Measurements from ENCODE around the gene PROM2. TPM values are rescaled to one million over a fixed set of nuclear protein-coding genes. Genes with fewer than 3 reads are reported as not detected.

Gene PROM2
- total RNA-seq, 1 donor: 0.31 TPM

DNA sequence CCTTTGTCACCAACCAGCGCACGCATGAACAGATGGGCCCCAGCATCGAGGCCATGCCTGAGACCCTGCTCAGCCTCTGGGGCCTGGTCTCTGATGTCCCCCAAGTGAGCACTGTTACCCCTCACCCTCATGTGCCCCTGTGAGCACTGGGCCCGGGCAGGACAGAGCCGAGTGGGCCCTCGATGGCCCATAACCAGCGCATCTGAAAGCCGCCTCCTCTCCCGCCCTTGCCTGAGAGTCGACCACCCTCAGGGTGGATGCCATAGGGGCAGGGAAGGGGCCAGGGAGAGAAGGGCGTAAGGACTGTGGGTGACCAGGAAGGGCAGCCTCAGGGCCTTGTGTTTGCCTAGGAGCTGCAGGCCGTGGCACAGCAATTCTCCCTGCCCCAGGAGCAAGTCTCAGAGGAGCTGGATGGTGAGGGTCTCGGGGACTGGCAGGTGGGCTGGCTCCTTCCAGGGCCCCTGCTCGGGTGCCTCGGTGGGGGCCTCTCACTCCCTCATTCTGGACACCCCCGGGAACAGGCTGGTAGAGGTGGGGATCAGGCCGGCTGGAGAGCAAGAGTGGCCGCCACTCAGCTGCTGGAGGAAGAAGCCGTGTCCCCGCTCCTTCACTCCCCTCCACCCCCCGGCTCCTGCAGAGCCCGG lies 2.1 kb downstream of the PROM2 start:
- H3K4me3 ChIP-seq (ENCODE audit: low read length): no peak overlapping the region
- no peaks in the 10 kb centered on the region for H3K4me1 ChIP-seq (ENCODE audit: insufficient read depth, low read length)
- no peaks in the 10 kb centered on the region for H3K27me3 ChIP-seq (ENCODE audit: insufficient read depth, low read length)
- H3K9me3 ChIP-seq (ENCODE audit: low read depth, low read length): no peaks in the 10 kb centered on the region

- no peaks in the 10 kb centered on the region for H3K9me3 ChIP-seq (ENCODE audit: low read depth, low read length)
- H3K4me3 ChIP-seq (ENCODE audit: low read length): no peak overlapping the region
- H3K27me3 ChIP-seq (ENCODE audit: insufficient read depth, low read length): no peaks in the 10 kb centered on the region
- no peaks in the 10 kb centered on the region for H3K4me1 ChIP-seq (ENCODE audit: insufficient read depth, low read length)
Measured at GRCh38 chr2:95276888-95277245, 2.6 kb downstream of the PROM2 start.

GRCh38 chr2:95277246-95277906 lies 3.1 kb downstream of the PROM2 start:
- H3K4me1 ChIP-seq (ENCODE audit: insufficient read depth, low read length): no peaks in the 10 kb centered on the region
- no peaks in the 10 kb centered on the region for H3K9me3 ChIP-seq (ENCODE audit: low read depth, low read length)
- H3K4me3 ChIP-seq (ENCODE audit: low read length): no peak overlapping the region
- H3K27me3 ChIP-seq (ENCODE audit: insufficient read depth, low read length): no peaks in the 10 kb centered on the region

GRCh38 chr2:95278051-95278471 lies 3.8 kb downstream of the PROM2 start:
- no peaks in the 10 kb centered on the region for H3K4me1 ChIP-seq (ENCODE audit: insufficient read depth, low read length)
- no peaks in the 10 kb centered on the region for H3K27me3 ChIP-seq (ENCODE audit: insufficient read depth, low read length)
- H3K4me3 ChIP-seq (ENCODE audit: low read length): no peak overlapping the region
- H3K9me3 ChIP-seq (ENCODE audit: low read depth, low read length): no peaks in the 10 kb centered on the region

GRCh38 chr2:95278637-95279225 lies 4.5 kb downstream of the PROM2 start:
- H3K4me3 ChIP-seq (ENCODE audit: low read length): no peak overlapping the region
- H3K27me3 ChIP-seq (ENCODE audit: insufficient read depth, low read length): no peaks in the 10 kb centered on the region
- H3K9me3 ChIP-seq (ENCODE audit: low read depth, low read length): no peaks in the 10 kb centered on the region
- H3K4me1 ChIP-seq (ENCODE audit: insufficient read depth, low read length): no peaks in the 10 kb centered on the region

DNA sequence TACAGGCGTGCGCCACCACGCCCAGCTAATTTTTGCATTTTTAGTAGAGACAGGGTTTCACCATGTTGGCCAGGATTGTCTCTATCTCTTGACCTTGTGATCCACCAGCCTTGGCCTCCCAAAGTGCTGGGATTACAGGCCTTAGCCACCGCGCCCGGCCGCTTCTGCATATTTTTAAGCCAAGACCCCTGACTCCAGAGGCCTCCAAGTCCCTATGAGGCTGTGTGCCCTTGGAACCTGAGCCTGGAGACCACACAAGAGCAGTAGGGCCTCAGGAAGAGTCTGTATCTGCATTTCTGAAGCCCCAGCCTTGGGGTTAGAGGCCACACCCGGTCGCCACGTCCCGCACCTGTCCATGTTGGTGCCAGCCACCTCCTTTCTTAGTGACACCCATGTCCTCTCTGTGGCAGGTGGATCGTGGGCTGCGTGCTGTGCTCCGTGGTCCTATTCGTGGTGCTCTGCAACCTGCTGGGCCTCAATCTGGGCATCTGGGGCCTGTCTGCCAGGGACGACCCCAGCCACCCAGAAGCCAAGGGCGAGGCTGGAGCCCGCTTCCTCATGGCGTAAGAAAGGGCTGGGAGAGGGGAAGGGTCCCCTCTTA lies 5.3 kb downstream of the PROM2 start:
- Histone ChIP-seq H3K9me3 (ENCODE audit: low read depth, low read length) (no peaks in the 10 kb centered on the region), H3K4me1 (ENCODE audit: insufficient read depth, low read length) (no peaks in the 10 kb centered on the region), H3K27me3 (ENCODE audit: insufficient read depth, low read length) (no peaks in the 10 kb centered on the region), H3K4me3 (ENCODE audit: low read length) (no peak overlapping the region)

DNA sequence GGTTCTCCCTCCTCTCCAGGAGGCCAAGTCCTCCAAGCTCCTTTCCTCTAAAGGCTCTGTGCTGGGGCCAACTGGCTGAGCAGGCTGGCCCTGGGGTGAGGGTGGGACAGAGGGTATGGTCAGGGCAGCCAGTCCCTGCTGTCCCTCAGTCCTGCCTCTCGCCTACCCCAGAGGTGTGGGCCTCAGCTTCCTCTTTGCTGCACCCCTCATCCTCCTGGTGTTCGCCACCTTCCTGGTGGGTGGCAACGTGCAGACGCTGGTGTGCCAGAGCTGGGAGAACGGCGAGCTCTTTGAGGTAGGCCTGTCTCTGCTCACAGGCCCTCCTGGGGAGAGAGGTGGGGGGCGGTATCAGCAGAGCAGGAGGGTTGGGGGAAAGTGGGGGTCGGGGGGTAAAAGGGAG lies 6.8 kb downstream of the PROM2 start:
- Histone ChIP-seq H3K9me3 (ENCODE audit: low read depth, low read length) (no peaks in the 10 kb centered on the region), H3K4me3 (ENCODE audit: low read length) (no peak overlapping the region), H3K4me1 (ENCODE audit: insufficient read depth, low read length) (no peaks in the 10 kb centered on the region), H3K27me3 (ENCODE audit: insufficient read depth, low read length) (no peaks in the 10 kb centered on the region)

DNA sequence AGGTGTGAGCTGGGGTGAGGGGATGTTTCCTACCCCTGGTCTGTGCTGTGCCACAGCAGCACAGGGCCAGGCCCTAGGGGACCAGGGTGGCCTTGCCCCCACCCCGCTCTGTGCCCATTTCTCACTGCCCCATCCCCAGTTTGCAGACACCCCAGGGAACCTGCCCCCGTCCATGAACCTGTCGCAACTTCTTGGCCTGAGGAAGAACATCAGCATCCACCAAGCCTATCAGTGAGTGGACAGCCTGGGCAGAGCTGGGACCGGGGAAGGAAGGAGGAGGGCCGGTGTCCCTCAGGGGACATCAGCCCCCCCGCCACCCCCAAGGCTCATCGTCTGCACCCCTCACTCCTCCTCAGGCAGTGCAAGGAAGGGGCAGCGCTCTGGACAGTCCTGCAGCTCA lies 7.5 kb downstream of the PROM2 start:
- no peaks in the 10 kb centered on the region for H3K9me3 ChIP-seq (ENCODE audit: low read depth, low read length)

DNA sequence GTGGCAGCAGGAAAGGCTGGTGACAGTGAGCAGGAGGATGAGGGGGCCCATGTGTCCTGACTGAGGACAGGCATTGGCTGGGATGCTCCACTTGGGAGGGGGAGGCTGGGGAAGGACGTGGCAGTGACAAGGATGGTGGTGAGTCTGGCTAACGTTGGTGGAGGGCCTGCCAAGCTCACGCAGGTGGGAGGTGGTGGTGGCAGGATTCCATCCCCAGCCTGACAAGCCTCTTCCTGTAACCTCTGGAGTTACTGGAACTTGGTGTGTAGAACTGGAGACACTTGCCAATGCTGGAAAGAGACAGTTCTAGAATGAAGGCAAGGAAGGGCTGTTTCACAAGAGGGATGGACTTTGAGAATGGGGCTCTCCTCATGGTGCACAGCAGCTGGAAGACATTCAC lies 8.2 kb downstream of the PROM2 start:
- H3K4me3 ChIP-seq (ENCODE audit: low read length): no peak overlapping the region
- no peaks in the 10 kb centered on the region for H3K9me3 ChIP-seq (ENCODE audit: low read depth, low read length)
- no peaks in the 10 kb centered on the region for H3K27me3 ChIP-seq (ENCODE audit: insufficient read depth, low read length)
- H3K4me1 ChIP-seq (ENCODE audit: insufficient read depth, low read length): no peaks in the 10 kb centered on the region

More for the DNA sequence above, 7.5 kb downstream of the PROM2 start:
- Histone ChIP-seq H3K27me3 (ENCODE audit: insufficient read depth, low read length) (no peaks in the 10 kb centered on the region), H3K4me3 (ENCODE audit: low read length) (no peak overlapping the region), H3K4me1 (ENCODE audit: insufficient read depth, low read length) (no peaks in the 10 kb centered on the region)

DNA sequence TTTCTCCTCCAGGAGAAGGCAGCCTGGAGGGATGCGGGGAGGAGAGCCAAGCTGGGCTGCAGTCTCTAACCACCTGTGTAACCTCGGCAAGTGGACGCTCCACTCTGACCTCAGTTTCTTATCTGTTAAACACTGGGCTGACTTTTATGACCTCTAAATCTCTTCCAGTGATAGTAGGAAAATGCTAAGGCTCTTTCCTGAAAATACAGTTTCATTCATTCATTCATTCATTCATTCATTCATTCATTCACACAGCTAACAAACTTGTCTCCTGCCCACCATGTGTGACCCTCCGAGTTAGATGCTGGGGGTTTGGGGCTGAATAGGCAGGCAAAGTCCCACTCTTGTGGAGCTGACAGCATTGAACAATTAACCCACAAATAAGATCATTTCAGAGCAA lies 9.3 kb downstream of the PROM2 start:
- H3K4me3 ChIP-seq (ENCODE audit: low read length): no peak overlapping the region
- no peaks in the 10 kb centered on the region for H3K4me1 ChIP-seq (ENCODE audit: insufficient read depth, low read length)
- no peaks in the 10 kb centered on the region for H3K27me3 ChIP-seq (ENCODE audit: insufficient read depth, low read length)
- H3K9me3 ChIP-seq (ENCODE audit: low read depth, low read length): no peaks in the 10 kb centered on the region

- Histone ChIP-seq H3K9me3 (ENCODE audit: low read depth, low read length) (no peaks in the 10 kb centered on the region), H3K4me1 (ENCODE audit: insufficient read depth, low read length) (no peaks in the 10 kb centered on the region), H3K4me3 (ENCODE audit: low read length) (no peak overlapping the region), H3K27me3 (ENCODE audit: insufficient read depth, low read length) (no peaks in the 10 kb centered on the region)
Measured at GRCh38 chr2:95284886-95285541, 10.8 kb downstream of the PROM2 start.

DNA sequence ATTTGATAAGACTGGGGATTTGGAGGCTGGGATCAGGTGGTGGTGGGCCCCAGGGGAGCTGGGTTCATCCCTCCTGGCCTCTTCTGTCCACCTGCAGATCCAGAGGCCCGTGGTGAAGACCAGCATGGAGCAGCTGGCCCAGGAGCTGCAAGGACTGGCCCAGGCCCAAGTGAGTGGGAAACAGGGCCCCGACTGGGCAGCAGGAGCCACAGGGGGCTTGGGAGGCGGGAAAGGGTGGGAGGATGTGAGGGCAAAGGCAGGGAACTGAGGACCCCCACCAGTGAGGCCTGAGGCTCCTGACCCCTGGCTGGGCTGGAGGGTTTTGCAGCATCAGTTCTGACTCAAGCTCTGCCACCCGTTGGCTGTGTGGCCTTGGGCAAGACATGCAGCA lies 11.3 kb downstream of the PROM2 start:
- Histone ChIP-seq H3K27me3 (ENCODE audit: insufficient read depth, low read length) (no peaks in the 10 kb centered on the region), H3K4me1 (ENCODE audit: insufficient read depth, low read length) (no peaks in the 10 kb centered on the region), H3K4me3 (ENCODE audit: low read length) (no peak overlapping the region), H3K9me3 (ENCODE audit: low read depth, low read length) (no peaks in the 10 kb centered on the region)

GRCh38 chr2:95287336-95287735 lies 13.1 kb downstream of the PROM2 start:
- no peaks in the 10 kb centered on the region for H3K27me3 ChIP-seq (ENCODE audit: insufficient read depth, low read length)
- no peaks in the 10 kb centered on the region for H3K4me1 ChIP-seq (ENCODE audit: insufficient read depth, low read length)
- H3K4me3 ChIP-seq (ENCODE audit: low read length): no peak overlapping the region
- H3K9me3 ChIP-seq (ENCODE audit: low read depth, low read length): no peaks in the 10 kb centered on the region

GRCh38 chr2:95287806-95288205 lies 13.6 kb downstream of the PROM2 start:
- Histone ChIP-seq H3K4me1 (ENCODE audit: insufficient read depth, low read length) (no peaks in the 10 kb centered on the region), H3K4me3 (ENCODE audit: low read length) (no peak overlapping the region), H3K27me3 (ENCODE audit: insufficient read depth, low read length) (no peaks in the 10 kb centered on the region), H3K9me3 (ENCODE audit: low read depth, low read length) (no peaks in the 10 kb centered on the region)

DNA sequence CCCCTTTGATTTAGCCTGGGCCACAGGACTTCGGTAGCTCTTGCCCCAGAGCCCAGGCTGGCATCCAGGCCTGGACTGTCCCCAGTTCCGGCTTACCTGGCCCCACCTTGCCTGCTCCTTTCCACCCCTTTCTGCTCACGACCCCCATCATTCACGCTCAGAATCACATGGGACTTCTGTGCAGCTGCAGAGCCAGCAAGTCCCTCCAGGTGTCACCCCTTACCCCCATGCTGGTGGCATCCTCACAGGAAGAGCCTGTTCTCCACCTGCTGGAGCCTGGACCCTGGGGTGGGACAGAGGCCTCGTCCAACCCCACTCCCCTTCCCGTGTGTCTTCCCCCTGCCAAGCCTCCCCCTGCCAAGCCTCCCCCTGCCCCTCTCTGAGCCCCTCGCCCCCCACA lies 15.0 kb downstream of the PROM2 start:
- Histone ChIP-seq H3K4me1 (ENCODE audit: insufficient read depth, low read length) (no peaks in the 10 kb centered on the region), H3K27me3 (ENCODE audit: insufficient read depth, low read length) (no peaks in the 10 kb centered on the region), H3K4me3 (ENCODE audit: low read length) (no peak overlapping the region), H3K9me3 (ENCODE audit: low read depth, low read length) (no peaks in the 10 kb centered on the region)
